Breast epithelium (tissue), 4 donors: ENCODE results near the gene CD58. TPM values are rescaled to one million over a fixed set of nuclear protein-coding genes. Genes with fewer than 3 reads are reported as not detected.

Experiments
- DNase-seq, 2 donors: peaks; one replicate each; pipeline ENCODE4 v3.0.0-alpha.2; 2019; ENCODE audit warnings: low spot score in 2 of 2
- H3K27ac ChIP-seq, 2 donors: fragments of 200-600 bp; sonication (generic) in 1 of 2; one replicate each; pipeline ENCODE4 v1.5.1; 2016 to 2019; ENCODE audit warnings: mild to moderate bottlenecking in 1 of 2
- H3K27me3 ChIP-seq, 2 donors: fragments of 200-600 bp; sonication (generic) in 1 of 2; one replicate each; pipeline versions ENCODE4 v1.5.1 to v1.6.0; 2017 to 2019; ENCODE audit warnings: control low read depth in 1 of 2, mild to moderate bottlenecking in 1 of 2
- H3K36me3 ChIP-seq: fragments of 200-600 bp; one replicate; pipeline ENCODE4 v1.5.1; 2019
- H3K4me1 ChIP-seq, 2 donors: fragments of 200-600 bp; sonication (generic); one replicate each; pipeline ENCODE4 v1.5.1; 2016 to 2019; ENCODE audit warnings: control low read depth in 1 of 2
- H3K4me3 ChIP-seq, 3 donors: fragments of 200-600 bp; sonication (generic); 1 replicate in 2 of 3; 2 replicates in 1 of 3; pipeline ENCODE4 v1.5.1; 2016 to 2019; ENCODE audit warnings: mild to moderate bottlenecking in 3 of 3, moderate library complexity in 2 of 3
- H3K9me3 ChIP-seq, 2 donors: fragments of 200-600 bp; sonication (generic) in 1 of 2; one replicate each; pipeline ENCODE4 v1.5.1; 2016 to 2019; ENCODE audit warnings: control low read depth in 1 of 2
- CTCF ChIP-seq, 3 donors: fragments of 450-650 bp; IDR thresholded peaks; one replicate each; pipeline ENCODE4 v1.5.1; 2016 to 2017; ENCODE audit warnings: antibody characterized with exemption in 3 of 3, mild to moderate bottlenecking in 3 of 3, moderate library complexity in 3 of 3
- POLR2A ChIP-seq: fragments of 450-650 bp; IDR thresholded peaks from one replicate; pipeline ENCODE4 v1.6.1; 2016; ENCODE audit warnings: antibody characterized with exemption, mild to moderate bottlenecking, moderate library complexity
- POLR2AphosphoS5 ChIP-seq, 3 donors: sonication (generic); formaldehyde crosslinking; IDR thresholded peaks; one replicate each; pipeline ENCODE4 v1.6.1; 2017; ENCODE audit warnings: antibody characterized with exemption in 3 of 3
- intact Hi-C: fragments of 100-400 bp; cut with DNase I; formaldehyde crosslinking; loops from one replicate; pipeline ENCODE4 v1.15.1; 2023; ENCODE audit warnings: low total_unique reads
- total RNA-seq, 3 donors: library from RNA; depleted of rRNA; stranded (reverse); fragments of >200 nt; gene quantifications; one replicate each; pipeline ENCODE4 v1.1.0, GENCODE V29; 2016

The CD58 gene
- total RNA-seq, 3 donors from 2014 or later = 22.0 to 31.4 (median 31.3) TPM

- H3K4me3 ChIP-seq = no peak overlapping the region
- no peak overlapping the region for H3K27ac ChIP-seq
- no peak for DNase-seq
- no peaks in the 10 kb centered on the region for H3K36me3 ChIP-seq
- H3K9me3 ChIP-seq = no peaks in the 10 kb centered on the region
- no peaks in the 10 kb centered on the region for H3K27me3 ChIP-seq
- intact Hi-C loops = loop anchor here (5.0 kb wide), 1 partner anchor 198 kb away; no protein-coding TSS in a partner anchor
- H3K4me1 ChIP-seq = no peaks in the 10 kb centered on the region
- TF ChIP-seq POLR2A (no peak), POLR2AphosphoS5 (IDR thresholded peaks at IDR 0.05) (no peak), CTCF (IDR thresholded peaks at IDR 0.05) (no peak)
These were observed 8.5 kb upstream of the CD58 start for GRCh38 chr1:116579259-116579875.

GRCh38 chr1:116578581-116578980, 7.8 kb upstream of the CD58 start:
- TF ChIP-seq POLR2AphosphoS5 (IDR thresholded peaks at IDR 0.05) (no peak), CTCF (IDR thresholded peaks at IDR 0.05) (no peak), POLR2A (no peak)
- Histone ChIP-seq H3K9me3 (no peaks in the 10 kb centered on the region), H3K36me3 (no peaks in the 10 kb centered on the region), H3K27me3 (no peaks in the 10 kb centered on the region), H3K27ac (no peak overlapping the region), H3K4me3 (no peak overlapping the region), H3K4me1 (no peaks in the 10 kb centered on the region)
- DNase-seq = no peak
- intact Hi-C loops = loop anchor here (5.0 kb wide), 1 partner anchor 199 kb away; no protein-coding TSS in a partner anchor

- no peaks in the 10 kb centered on the region for H3K9me3 ChIP-seq
- no peak for DNase-seq
- H3K4me1 ChIP-seq = no peaks in the 10 kb centered on the region
- no peaks in the 10 kb centered on the region for H3K27me3 ChIP-seq
- no peak for TF ChIP-seq POLR2A
- no peak for TF ChIP-seq POLR2AphosphoS5 (IDR thresholded peaks at IDR 0.05)
- TF ChIP-seq CTCF (IDR thresholded peaks at IDR 0.05) = no peak
- H3K36me3 ChIP-seq = no peaks in the 10 kb centered on the region
- no peak overlapping the region for H3K4me3 ChIP-seq
- H3K27ac ChIP-seq = no peak overlapping the region
- intact Hi-C loops = loop anchor here (5.0 kb wide), 1 partner anchor 199 kb away; no protein-coding TSS in a partner anchor
These were observed 7.0 kb upstream of the CD58 start for GRCh38 chr1:116577759-116578314.

- peak in 1 of 2 donors; percentile 40 for DNase-seq
- intact Hi-C loops = loop anchor here (5.0 kb wide), 1 partner anchor 203 kb away; no protein-coding TSS in a partner anchor
- TF ChIP-seq POLR2A (no peak), CTCF (IDR thresholded peaks at IDR 0.05) (peak; percentile 56 to 84 (median 79))
These were observed 3.9 kb upstream of the CD58 start for GRCh38 chr1:116574581-116575291.

More at GRCh38 chr1:116574581-116575291, 3.9 kb upstream of the CD58 start:
- Histone ChIP-seq H3K27me3 (no peaks in the 10 kb centered on the region), H3K4me3 (no peak overlapping the region), H3K36me3 (no peaks in the 10 kb centered on the region), H3K27ac (no peak overlapping the region), H3K4me1 (peaks cover 0 to 7% of the 10 kb centered on the region in 2 donors), H3K9me3 (no peaks in the 10 kb centered on the region)
